CD14-positive monocyte (primary cell): Measurements from ENCODE around the gene SLCO2A1. TPM values are rescaled to one million over a fixed set of nuclear protein-coding genes. Genes with fewer than 3 reads are reported as not detected.

Source experiments
- DNase-seq, 3 donors: peaks; one replicate each; pipeline ENCODE4 v3.0.0-alpha.2; 2011 to 2022
- H2AFZ ChIP-seq: 2 replicates; pipeline ENCODE4 v1.6.0; 2012; ENCODE audit warnings: mild to moderate bottlenecking, low read depth, low read length, inconsistent platforms; ENCODE audit not compliant: insufficient read depth, poor library complexity, severe bottlenecking
- H3K27ac ChIP-seq, 2 donors: 1 replicate in 1 of 2; 2 replicates in 1 of 2; pipeline ENCODE4 v1.5.1; 2012 to 2013; ENCODE audit warnings: low read length in 2 of 2, control low read depth in 1 of 2, inconsistent platforms in 1 of 2, low read depth in 1 of 2, mild to moderate bottlenecking in 1 of 2
- H3K27me3 ChIP-seq, 2 donors: one replicate each; pipeline versions ENCODE4 v1.6.0 to v1.6.1; 2011 to 2013; ENCODE audit warnings: low read length in 2 of 2; ENCODE audit not compliant: control insufficient read depth in 2 of 2, insufficient read depth in 2 of 2
- H3K36me3 ChIP-seq, 2 donors: replicated peaks in 1 of 2; 1 replicate in 1 of 2; 2 replicates in 1 of 2; pipeline versions ENCODE4 v1.5.1 to v1.6.1; 2012 to 2013; ENCODE audit warnings: low read length in 2 of 2, control low read depth in 1 of 2, inconsistent platforms in 1 of 2, mild to moderate bottlenecking in 1 of 2; ENCODE audit not compliant: insufficient read depth in 2 of 2, control insufficient read depth in 1 of 2
- H3K4me1 ChIP-seq, 2 donors: 1 replicate in 1 of 2; 2 replicates in 1 of 2; pipeline versions ENCODE4 v1.5.1 to v1.6.1; 2012 to 2013; ENCODE audit warnings: low read length in 2 of 2, control low read depth in 1 of 2, inconsistent platforms in 1 of 2, mild to moderate bottlenecking in 1 of 2, moderate library complexity in 1 of 2; ENCODE audit not compliant: insufficient read depth in 2 of 2, control insufficient read depth in 1 of 2
- H3K4me2 ChIP-seq: replicated peaks from 2 replicates; pipeline ENCODE3; 2012; ENCODE audit warnings: low read length, moderate library complexity, mild to moderate bottlenecking; ENCODE audit not compliant: poor library complexity, severe bottlenecking; ENCODE audit errors: extremely low read depth
- H3K4me3 ChIP-seq, 3 experiments: fragments of 200-600 bp in 1 of 3; sonication (generic) in 1 of 3; replicated peaks in 1 of 3; 1 replicate in 2 of 3; 2 replicates in 1 of 3; pipeline ENCODE4 v1.5.1; 2011 to 2013; ENCODE audit warnings: low read length in 3 of 3, mild to moderate bottlenecking in 3 of 3, control low read depth in 2 of 3, low read depth in 2 of 3, inconsistent platforms in 1 of 3, moderate library complexity in 1 of 3
- H3K79me2 ChIP-seq: 2 replicates; pipeline ENCODE4 v1.6.0; 2012; ENCODE audit warnings: mild to moderate bottlenecking, control low read depth, inconsistent platforms, low read length, moderate library complexity; ENCODE audit not compliant: insufficient read depth
- H3K9ac ChIP-seq: 2 replicates; pipeline ENCODE4 v1.6.0; 2017; ENCODE audit warnings: low read length, mild to moderate bottlenecking; ENCODE audit not compliant: insufficient read depth, poor library complexity, severe bottlenecking
- H3K9me3 ChIP-seq, 2 donors: replicated peaks in 1 of 2; 1 replicate in 1 of 2; 2 replicates in 1 of 2; pipeline versions ENCODE4 v1.5.1 to v1.6.1; 2012 to 2013; ENCODE audit warnings: low read length in 2 of 2, control low read depth in 1 of 2; ENCODE audit not compliant: control insufficient read depth in 1 of 2, insufficient read depth in 1 of 2
- H4K20me1 ChIP-seq: 2 replicates; pipeline ENCODE4 v1.6.0; 2012; ENCODE audit warnings: mild to moderate bottlenecking, low read length, control low read depth, moderate library complexity; ENCODE audit not compliant: insufficient read depth
- H3K27ac Mint-ChIP-seq, 7 donors: one replicate each; pipeline ENCODE4 v1.8.0; 2020; ENCODE audit warnings: mild to moderate bottlenecking in 7 of 7, mixed read lengths in 7 of 7, moderate library complexity in 6 of 7, inconsistent platforms in 2 of 7
- H3K27me3 Mint-ChIP-seq, 3 donors: one replicate each; pipeline ENCODE4 v1.8.0; 2021 to 2022; ENCODE audit warnings: low read depth in 3 of 3, mild to moderate bottlenecking in 3 of 3, mixed read lengths in 3 of 3, moderate library complexity in 3 of 3, inconsistent platforms in 1 of 3
- H3K36me3 Mint-ChIP-seq, 2 donors: one replicate each; pipeline ENCODE4 v1.8.0; 2020; ENCODE audit warnings: mixed read lengths in 2 of 2, inconsistent platforms in 1 of 2, mild to moderate bottlenecking in 1 of 2
- H3K4me1 Mint-ChIP-seq: one replicate; pipeline ENCODE4 v1.8.0; 2020; ENCODE audit warnings: mild to moderate bottlenecking, mixed read lengths
- H3K4me3 Mint-ChIP-seq, 2 donors: one replicate each; pipeline ENCODE4 v1.8.0; 2020; ENCODE audit warnings: mild to moderate bottlenecking in 2 of 2, mixed read lengths in 2 of 2, moderate library complexity in 1 of 2
- H3K9me3 Mint-ChIP-seq, 7 donors: one replicate each; pipeline ENCODE4 v1.8.0; 2020 to 2022; ENCODE audit warnings: mixed read lengths in 7 of 7, mild to moderate bottlenecking in 6 of 7, moderate library complexity in 6 of 7, inconsistent platforms in 2 of 7
- CTCF ChIP-seq: fragments of 200-600 bp; IDR thresholded peaks from one replicate; pipeline ENCODE4 v1.8.0; 2022; ENCODE audit warnings: antibody characterized with exemption, mild to moderate bottlenecking
- WGBS: methylation state at CpG from one replicate; pipeline ENCODE4 v1.1.5; 2013; ENCODE audit warnings: missing lambda C conversion rate; ENCODE audit not compliant: insufficient coverage; 5-methylcytosine and 5-hydroxymethylcytosine counted together
- intact Hi-C, 2 donors: fragments of 100-400 bp; cut with micrococcal nuclease; formaldehyde crosslinking; loops; one replicate each; pipeline versions ENCODE4 v1.15.0 to v1.15.1; 2023
- polyA plus RNA-seq, 3 donors: library from polyadenylated mRNA; depleted of rRNA in 1 of 3; unstranded in 2 of 3; stranded (reverse) in 1 of 3; fragments of 300-500 nt in 2 of 3; fragments of >200 nt in 1 of 3; fragmentation: Illumina TruSeq in 2 of 3; gene quantifications; 1 replicate in 2 of 3; 2 replicates in 1 of 3; pipeline ENCODE4 v1.2.3, GENCODE V29; 2012 to 2021

SLCO2A1 gene
- polyA plus RNA-seq, 3 donors, result 0.12 TPM; not detected in 2

- no peak overlapping the region for H3K27ac Mint-ChIP-seq
- no peak for TF ChIP-seq CTCF
- no peak for DNase-seq
- no CpG with 5 or more reads among the region's 2 CpGs for WGBS
- Histone ChIP-seq H3K4me1 (no peaks in the 10 kb centered on the region), H3K4me3 (no peak overlapping the region), H2AFZ (no peak overlapping the region), H3K27ac (no peak overlapping the region), H3K9ac (no peak overlapping the region), H3K4me2 (no peak overlapping the region), H3K36me3 (no peaks in the 10 kb centered on the region), H3K27me3 (no peaks in the 10 kb centered on the region), H3K79me2 (no peaks in the 10 kb centered on the region), H4K20me1 (no peaks in the 10 kb centered on the region), H3K9me3 (no peaks in the 10 kb centered on the region)
- no peaks in the 10 kb centered on the region for H3K4me1 Mint-ChIP-seq
- H3K9me3 Mint-ChIP-seq, result peaks cover 0 to 3% (median 0%) of the 10 kb centered on the region in 7 donors
- intact Hi-C loops, result no loop called here
- no peaks in the 10 kb centered on the region for H3K36me3 Mint-ChIP-seq
- no peak overlapping the region for H3K4me3 Mint-ChIP-seq
- H3K27me3 Mint-ChIP-seq, result peaks cover 1 to 7% (median 4%) of the 10 kb centered on the region in 3 donors
Observed at GRCh38 chr3:133995264-133995663, 34.5 kb downstream of the SLCO2A1 start.

GRCh38 chr3:133994166-133994890 is 35.4 kb downstream of the SLCO2A1 start:
- no peak for DNase-seq
- no peak overlapping the region for H3K9ac ChIP-seq
- Mint-ChIP-seq H3K9me3 (peaks cover 0 to 3% (median 0%) of the 10 kb centered on the region in 7 donors), H3K4me3 (no peak overlapping the region), H3K27me3 (peaks cover 0 to 8% (median 5%) of the 10 kb centered on the region in 3 donors), H3K4me1 (peaks cover 3% of the 10 kb centered on the region), H3K36me3 (no peaks in the 10 kb centered on the region), H3K27ac (no peak overlapping the region)
- no peak overlapping the region for H3K4me3 ChIP-seq
- intact Hi-C loops, result no loop called here
- H3K27ac ChIP-seq, result no peak overlapping the region
- no peaks in the 10 kb centered on the region for H3K27me3 ChIP-seq
- no peak for TF ChIP-seq CTCF
- H3K4me2 ChIP-seq, result no peak overlapping the region
- H3K36me3 ChIP-seq, result no peaks in the 10 kb centered on the region
- H3K79me2 ChIP-seq, result no peaks in the 10 kb centered on the region
- H3K4me1 ChIP-seq, result no peaks in the 10 kb centered on the region
- no peak overlapping the region for H2AFZ ChIP-seq
- H3K9me3 ChIP-seq, result no peaks in the 10 kb centered on the region
- WGBS, result 69% methylated on average over 6 of the region's 8 CpGs
- H4K20me1 ChIP-seq, result no peaks in the 10 kb centered on the region
